Endothelial cell of umbilical vein (primary cell): ENCODE measurements around the gene SLC30A3. TPM values are rescaled to one million over a fixed set of nuclear protein-coding genes. Genes with fewer than 3 reads are reported as not detected.

Source experiments
- BruUV-seq: library from RNA; stranded (reverse); fragments of 400-500 nt; replicated peaks from 2 replicates; lab custom pipeline; 2021; lab: Mats Ljungman, UMichigan
- CTCF ChIA-PET: fragments of 300-600, 350-600 bp; sonication (Branson Sonifier 250); formaldehyde crosslinking; loops from one replicate; lab custom pipeline; 2021; ENCODE audit warnings: antibody characterized with exemption, inconsistent platforms; lab: Charles Lee
- POLR2A ChIA-PET: fragments of 300-600, 350-600 bp; sonication (Branson Sonifier 250); formaldehyde crosslinking; loops from one replicate; lab custom pipeline; 2021; ENCODE audit warnings: antibody characterized with exemption, inconsistent platforms; lab: Charles Lee
- DNase-seq: peaks from one replicate; pipeline ENCODE4 v3.0.0-alpha.2; 2011; ENCODE audit warnings: low read depth, low spot score
- FAIRE-seq: peaks from 2 replicates; lab custom pipeline; 2011; peaks lifted over from hg19 to GRCh38; lab: Jason Lieb, UNC
- H2AFZ ChIP-seq: 2 replicates; pipeline ENCODE4 v1.6.0; 2012; ENCODE audit warnings: low read depth, low read length, control low read depth, inconsistent platforms
- H3K27ac ChIP-seq: 2 replicates; pipeline ENCODE4 v1.5.1; 2011; ENCODE audit warnings: low read depth, mild to moderate bottlenecking, control low read depth, low read length, moderate library complexity; ENCODE audit not compliant: insufficient read depth
- H3K27me3 ChIP-seq, 2 experiments: 2 replicates each; pipeline versions ENCODE4 v1.6.0 to v1.6.1; 2011; ENCODE audit warnings: low read length in 2 of 2, mixed read lengths in 1 of 2; ENCODE audit not compliant: control insufficient read depth in 2 of 2, insufficient read depth in 2 of 2
- H3K36me3 ChIP-seq, 2 experiments: 2 replicates in 1 of 2; 3 replicates in 1 of 2; pipeline ENCODE4 v1.5.1; 2011; ENCODE audit warnings: low read length in 2 of 2, mild to moderate bottlenecking in 1 of 2, moderate library complexity in 1 of 2; ENCODE audit not compliant: control insufficient read depth in 2 of 2, insufficient read depth in 2 of 2; ENCODE audit errors: extremely low read depth in 1 of 2
- H3K4me1 ChIP-seq: 3 replicates; pipeline ENCODE4 v1.5.1; 2011; ENCODE audit warnings: mild to moderate bottlenecking, low read length; ENCODE audit not compliant: control insufficient read depth, insufficient read depth; ENCODE audit errors: extremely low read depth
- H3K4me2 ChIP-seq: 2 replicates; pipeline ENCODE4 v1.6.1; 2011; ENCODE audit warnings: low read length, control low read depth, mixed read lengths; ENCODE audit not compliant: insufficient read depth
- H3K4me3 ChIP-seq, 3 experiments: fragments of 200-600 bp in 1 of 3; sonication (generic), shearing (Covaris generic) in 1 of 3; replicated peaks in 1 of 3; 2 replicates each; pipeline ENCODE4 v1.5.1; 2011 to 2016; ENCODE audit warnings: control low read depth in 3 of 3, low read length in 3 of 3, mild to moderate bottlenecking in 2 of 3, inconsistent platforms in 1 of 3, low read depth in 1 of 3, moderate library complexity in 1 of 3; ENCODE audit not compliant: insufficient read depth in 1 of 3
- H3K79me2 ChIP-seq: 2 replicates; pipeline ENCODE4 v1.6.0; 2012; ENCODE audit warnings: low read length, inconsistent platforms; ENCODE audit not compliant: control insufficient read depth, insufficient read depth
- H3K9ac ChIP-seq: replicated peaks from 2 replicates; pipeline ENCODE3; 2011; ENCODE audit warnings: low read length, control low read depth; ENCODE audit not compliant: insufficient read depth; ENCODE audit errors: extremely low read depth
- H3K9me1 ChIP-seq: replicated peaks from 3 replicates; pipeline ENCODE4 v1.6.0; 2011; ENCODE audit warnings: mild to moderate bottlenecking, low read length; ENCODE audit not compliant: control insufficient read depth, insufficient read depth; ENCODE audit errors: extremely low read depth
- H3K9me3 ChIP-seq: replicated peaks from 2 replicates; pipeline ENCODE4 v1.5.1; 2012; ENCODE audit warnings: low read length, inconsistent platforms; ENCODE audit not compliant: control insufficient read depth, insufficient read depth
- H4K20me1 ChIP-seq: replicated peaks from 2 replicates; pipeline ENCODE3; 2011; ENCODE audit warnings: mild to moderate bottlenecking, low read length; ENCODE audit not compliant: control insufficient read depth, insufficient read depth; ENCODE audit errors: extremely low read depth
- EZH2 ChIP-seq: IDR thresholded peaks from 2 replicates; pipeline ENCODE4 v1.6.1; 2012; ENCODE audit warnings: borderline replicate concordance, low read depth, mild to moderate bottlenecking, moderate library complexity, low read length, inconsistent platforms; ENCODE audit not compliant: severe bottlenecking
- FOS ChIP-seq: IDR thresholded peaks from 2 replicates; pipeline ENCODE4 v1.6.1; 2011; ENCODE audit warnings: mild to moderate bottlenecking, low read length, moderate library complexity, borderline replicate concordance; ENCODE audit not compliant: insufficient read depth
- GATA2 ChIP-seq: IDR thresholded peaks from 2 replicates; pipeline ENCODE4 v1.7.0; 2011; ENCODE audit warnings: low read depth, mild to moderate bottlenecking, moderate library complexity, mixed read lengths, low read length; ENCODE audit not compliant: insufficient read length, insufficient read depth
- JUN ChIP-seq: IDR thresholded peaks from 2 replicates; pipeline ENCODE4 v1.6.1; 2011; ENCODE audit warnings: borderline replicate concordance, low read depth; ENCODE audit not compliant: insufficient read length, insufficient read depth
- MAX ChIP-seq: IDR thresholded peaks from 2 replicates; pipeline ENCODE4 v1.6.1; 2011; ENCODE audit not compliant: insufficient read depth, insufficient read length
- MYC ChIP-seq: IDR thresholded peaks from one replicate; pipeline ENCODE4 v1.6.1; 2011; ENCODE audit warnings: mild to moderate bottlenecking, low read depth, low read length
- POLR2A ChIP-seq: IDR thresholded peaks from 2 replicates; pipeline ENCODE4 v1.6.1; 2012; ENCODE audit warnings: low read depth, mild to moderate bottlenecking, control low read depth, low read length
- POLR2AphosphoS5 ChIP-seq: IDR thresholded peaks from 2 replicates; pipeline ENCODE4 v1.6.1; 2012; ENCODE audit warnings: low read depth, mild to moderate bottlenecking, control low read depth, low read length, moderate library complexity; ENCODE audit not compliant: insufficient read depth
- dilution Hi-C: fragments of 300-500 bp; cut with MboI; formaldehyde crosslinking; loops from one replicate; pipeline ENCODE4 v1.15.0; 2019; ENCODE audit warnings: low sequenced_read_pairs; ENCODE audit not compliant: extremely low pct_ligation_motif_present
- intact Hi-C: fragments of 100-400 bp; cut with micrococcal nuclease; formaldehyde crosslinking; loops from one replicate; pipeline ENCODE4 v1.10.0; 2022
- polyA plus RNA-seq, 4 experiments: library from polyadenylated mRNA; depleted of rRNA in 3 of 4; stranded (reverse) in 3 of 4; unstranded in 1 of 4; fragments of >200 nt; gene quantifications; 2 replicates each; pipeline versions ENCODE4 v1.2.1 to v1.2.3, GENCODE V29; 2011 to 2012; ENCODE audit warnings: missing spikeins in 1 of 4
- total RNA-seq: library from RNA; stranded (reverse); gene quantifications from 2 replicates; pipeline ENCODE4 v1.2.3, GENCODE V29; 2021
- TF ChIP-seq, protein P1 (sequence below), 2 donors: IDR thresholded peaks; 1 replicate in 1 of 2; 2 replicates in 1 of 2; pipeline ENCODE4 v1.5.1; 2011; ENCODE audit warnings: low read length in 2 of 2, mild to moderate bottlenecking in 2 of 2, moderate library complexity in 2 of 2, control low read depth in 1 of 2, inconsistent platforms in 1 of 2, low read depth in 1 of 2; ENCODE audit not compliant: insufficient read depth in 1 of 2; ENCODE audit errors: extremely low read depth in 1 of 2

Gene SLC30A3
- total and polyA plus RNA-seq, 2 donors (not counting 3 experiments of a cell fraction or from before 2014, with no cell fraction given), result 16.7 to 63.9 TPM

DNA sequence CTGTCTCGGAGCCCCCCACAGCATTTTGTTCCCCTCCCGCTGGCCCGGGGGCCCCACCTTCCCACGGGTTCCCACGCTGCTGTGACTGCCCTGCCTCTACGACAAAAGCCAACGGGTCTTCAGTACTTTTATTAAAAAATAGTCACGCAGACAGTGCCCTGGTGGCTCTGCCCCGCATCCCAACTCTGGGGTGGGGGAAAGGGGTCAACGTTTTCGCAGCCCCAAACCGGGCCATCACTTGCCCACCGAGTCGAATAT, 44.4 kb upstream of the SLC30A3 start:
- intact Hi-C loops (no loop called here), dilution Hi-C loops (no loop called here)
- no peaks in the 10 kb centered on the region for H3K36me3 ChIP-seq
- TF ChIP-seq POLR2A, result no peak
- TF ChIP-seq, protein P1, sequence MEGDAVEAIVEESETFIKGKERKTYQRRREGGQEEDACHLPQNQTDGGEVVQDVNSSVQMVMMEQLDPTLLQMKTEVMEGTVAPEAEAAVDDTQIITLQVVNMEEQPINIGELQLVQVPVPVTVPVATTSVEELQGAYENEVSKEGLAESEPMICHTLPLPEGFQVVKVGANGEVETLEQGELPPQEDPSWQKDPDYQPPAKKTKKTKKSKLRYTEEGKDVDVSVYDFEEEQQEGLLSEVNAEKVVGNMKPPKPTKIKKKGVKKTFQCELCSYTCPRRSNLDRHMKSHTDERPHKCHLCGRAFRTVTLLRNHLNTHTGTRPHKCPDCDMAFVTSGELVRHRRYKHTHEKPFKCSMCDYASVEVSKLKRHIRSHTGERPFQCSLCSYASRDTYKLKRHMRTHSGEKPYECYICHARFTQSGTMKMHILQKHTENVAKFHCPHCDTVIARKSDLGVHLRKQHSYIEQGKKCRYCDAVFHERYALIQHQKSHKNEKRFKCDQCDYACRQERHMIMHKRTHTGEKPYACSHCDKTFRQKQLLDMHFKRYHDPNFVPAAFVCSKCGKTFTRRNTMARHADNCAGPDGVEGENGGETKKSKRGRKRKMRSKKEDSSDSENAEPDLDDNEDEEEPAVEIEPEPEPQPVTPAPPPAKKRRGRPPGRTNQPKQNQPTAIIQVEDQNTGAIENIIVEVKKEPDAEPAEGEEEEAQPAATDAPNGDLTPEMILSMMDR (IDR thresholded peaks at IDR 0.05; ENCODE audit: extremely low read depth in 1 of 2, insufficient read depth in 1 of 2, low read depth in 1 of 2, low read length in 2 of 2), result no peak
- no peak for TF ChIP-seq POLR2AphosphoS5
- TF ChIP-seq EZH2, result no peak
- no peak for TF ChIP-seq MAX
- no peak for TF ChIP-seq JUN
- no peak for TF ChIP-seq MYC
- no peak for TF ChIP-seq GATA2
- TF ChIP-seq FOS, result no peak
- peaks cover 25 to 41% of the 10 kb centered on the region in 2 experiments for H3K27me3 ChIP-seq
- no peak for FAIRE-seq
- H2AFZ ChIP-seq, result no peak overlapping the region
- ChIA-PET CTCF (interaction anchor here (6.7 kb wide), 1 partner anchor 27 kb away, joined by 115 read pairs; the partner anchor contains the start of gene TRIM54), POLR2A (no interaction called here)
- H3K9me1 ChIP-seq, result no peaks in the 10 kb centered on the region
- no peak overlapping the region for H3K27ac ChIP-seq
- H3K4me1 ChIP-seq, result peaks cover 8% of the 10 kb centered on the region
- no peak for DNase-seq
- no peak overlapping the region for H3K4me2 ChIP-seq
- no peak overlapping the region for H3K9ac ChIP-seq
- H3K4me3 ChIP-seq, result no peak overlapping the region
- no peaks in the 10 kb centered on the region for H3K79me2 ChIP-seq
- no peaks in the 10 kb centered on the region for H3K9me3 ChIP-seq
- no peaks in the 10 kb centered on the region for H4K20me1 ChIP-seq
- no TSS peak for BruUV-seq
